HCT116 (cell line): ENCODE data around the gene PIM3. TPM values are rescaled to one million over a fixed set of nuclear protein-coding genes. Genes with fewer than 3 reads are reported as not detected.

Source experiments
- ATAC-seq: fragments of 200-7000 bp; cut with Tn5 transposase; 2 replicates; pipeline ENCODE4 v1.9.1; 2020; ENCODE audit warnings: mild to moderate bottlenecking, moderate library complexity
- BruUV-seq: library from RNA; stranded (reverse); fragments of 400-500 nt; replicated peaks from 2 replicates; lab custom pipeline; 2021; lab: Mats Ljungman, UMichigan
- CTCF ChIA-PET: fragments of 300-600 bp; sonication (Branson Sonifier 250); formaldehyde crosslinking; loops from one replicate; lab custom pipeline; 2021; ENCODE audit warnings: antibody characterized with exemption; lab: Charles Lee
- POLR2A ChIA-PET: fragments of 300-600, 350-600 bp; sonication (Branson Sonifier 250); formaldehyde crosslinking; loops from one replicate; lab custom pipeline; 2021; ENCODE audit warnings: antibody characterized with exemption; lab: Charles Lee
- RAD21 ChIA-PET, 2 experiments: fragments of 300-600 bp; sonication (Branson Sonifier 250); formaldehyde crosslinking; loops; one replicate each; lab custom pipeline; 2023; ENCODE audit warnings: low total read pairs in 2 of 2; ENCODE audit not compliant: uncharacterized antibody in 2 of 2, unreplicated experiment in 2 of 2, low non-redundant PET in 1 of 2; lab: Charles Lee
- DNase-seq: peaks from one replicate; pipeline ENCODE4 v3.0.0-alpha.2; 2010; ENCODE audit warnings: low read depth, low spot score
- H2AFZ ChIP-seq: fragments of 200-600 bp; shearing (Covaris generic), sonication (generic); 2 replicates; pipeline ENCODE4 v1.6.1; 2017; ENCODE audit warnings: low read depth, mixed run types, mixed read lengths, antibody characterized with exemption, low read length; ENCODE audit not compliant: poor library complexity, severe bottlenecking
- H3K27ac ChIP-seq: 2 replicates; pipeline ENCODE4 v1.5.1; 2012; ENCODE audit warnings: low read depth, low read length
- H3K27me3 ChIP-seq: fragments of 200-600 bp; sonication (generic); 2 replicates; pipeline ENCODE4 v1.6.1; 2016; ENCODE audit warnings: mixed run types, low read length, mixed read lengths; ENCODE audit not compliant: insufficient read depth
- H3K36me3 ChIP-seq, 2 experiments: fragments of 200-500 bp in 1 of 2; fragments of 200-600 bp in 1 of 2; sonication (Bioruptor generic) in 1 of 2; sonication (generic) in 1 of 2; 2 replicates each; pipeline versions ENCODE4 v1.5.1 to v1.6.1; 2014 to 2016; ENCODE audit warnings: low read length in 2 of 2, inconsistent platforms in 1 of 2, mixed read lengths in 1 of 2, mixed run types in 1 of 2; ENCODE audit not compliant: insufficient read depth in 2 of 2, control insufficient read depth in 1 of 2
- H3K4me1 ChIP-seq, 2 experiments: fragments of 200-600 bp in 1 of 2; sonication (generic) in 1 of 2; 2 replicates each; pipeline versions ENCODE4 v1.5.1 to v1.6.1; 2012 to 2017; ENCODE audit warnings: low read length in 2 of 2, inconsistent platforms in 1 of 2, mild to moderate bottlenecking in 1 of 2, mixed read lengths in 1 of 2, mixed run types in 1 of 2, moderate library complexity in 1 of 2; ENCODE audit not compliant: insufficient read depth in 2 of 2, control insufficient read depth in 1 of 2
- H3K4me2 ChIP-seq: fragments of 200-600 bp; sonication (generic); 2 replicates; pipeline ENCODE4 v1.6.1; 2017; ENCODE audit warnings: mixed run types, low read length, mixed read lengths
- H3K4me3 ChIP-seq, 2 experiments: fragments of 200-600 bp in 1 of 2; sonication (generic) in 1 of 2; replicated peaks in 1 of 2; 2 replicates each; pipeline ENCODE4 v1.5.1; 2011 to 2016; ENCODE audit warnings: low read length in 2 of 2, control low read depth in 1 of 2, low read depth in 1 of 2, mild to moderate bottlenecking in 1 of 2, mixed read lengths in 1 of 2, mixed run types in 1 of 2
- H3K79me2 ChIP-seq: fragments of 200-600 bp; sonication (generic); 2 replicates; pipeline ENCODE4 v1.6.1; 2017; ENCODE audit warnings: mild to moderate bottlenecking, mixed run types, low read length, moderate library complexity, mixed read lengths; ENCODE audit not compliant: insufficient read depth
- H3K9ac ChIP-seq: fragments of 200-600 bp; sonication (generic); 2 replicates; pipeline ENCODE4 v1.6.1; 2016; ENCODE audit warnings: low read length, mixed read lengths
- H3K9me2 ChIP-seq: fragments of 200-600 bp; sonication (generic), shearing (Covaris generic); 2 replicates; pipeline ENCODE4 v1.6.1; 2017; ENCODE audit warnings: mixed run types, mild to moderate bottlenecking, moderate library complexity; ENCODE audit not compliant: insufficient read depth
- H3K9me3 ChIP-seq, 2 experiments: fragments of 200-500 bp in 1 of 2; fragments of 200-600 bp in 1 of 2; sonication (Bioruptor generic) in 1 of 2; sonication (generic) in 1 of 2; 2 replicates each; pipeline ENCODE4 v1.6.1; 2014 to 2017; ENCODE audit warnings: low read length in 2 of 2, mixed read lengths in 2 of 2, inconsistent platforms in 1 of 2, low read depth in 1 of 2, mild to moderate bottlenecking in 1 of 2, mixed run types in 1 of 2, moderate library complexity in 1 of 2; ENCODE audit not compliant: control insufficient read depth in 1 of 2, insufficient read depth in 1 of 2
- H4K20me1 ChIP-seq: fragments of 200-600 bp; sonication (generic), shearing (Covaris generic); 2 replicates; pipeline ENCODE4 v1.6.1; 2017; ENCODE audit warnings: mixed run types, mild to moderate bottlenecking, moderate library complexity; ENCODE audit not compliant: insufficient read depth
- EGR1 ChIP-seq: IDR thresholded peaks from 2 replicates; pipeline ENCODE4 v1.6.1; 2012; ENCODE audit warnings: low read depth
- EZH2 ChIP-seq: fragments of 200-600 bp; sonication (generic); IDR thresholded peaks from 2 replicates; pipeline ENCODE4 v1.6.1; 2017; ENCODE audit warnings: antibody characterized with exemption, mixed run types
- JUND ChIP-seq: IDR thresholded peaks from 2 replicates; pipeline ENCODE4 v1.6.1; 2012
- MAX ChIP-seq: IDR thresholded peaks from 2 replicates; pipeline ENCODE4 v1.6.1; 2012
- POLR2AphosphoS5 ChIP-seq: IDR thresholded peaks from 2 replicates; pipeline ENCODE4 v1.6.1; 2011; ENCODE audit warnings: mild to moderate bottlenecking, low read depth, low read length, moderate library complexity
- RAD21 ChIP-seq: IDR thresholded peaks from 2 replicates; pipeline ENCODE4 v1.6.1; 2012; ENCODE audit warnings: low read depth, mild to moderate bottlenecking
- SIN3A ChIP-seq: IDR thresholded peaks from 2 replicates; pipeline ENCODE4 v1.6.1; 2012; ENCODE audit warnings: low read depth
- TCF7L2 ChIP-seq: IDR thresholded peaks from 2 replicates; pipeline ENCODE4 v1.7.0; 2011; ENCODE audit warnings: borderline replicate concordance, inconsistent platforms; ENCODE audit not compliant: insufficient read depth, insufficient read length; ENCODE audit errors: extremely low read depth
- YY1 ChIP-seq: IDR thresholded peaks from 2 replicates; pipeline ENCODE4 v1.6.1; 2011; ENCODE audit warnings: low read length, low read depth, moderate library complexity, mild to moderate bottlenecking; ENCODE audit not compliant: insufficient replicate concordance; ENCODE audit errors: extremely low read depth
- ZFX ChIP-seq: fragments of 450-650 bp; IDR thresholded peaks from 2 replicates; pipeline ENCODE4 v1.6.1; 2017
- intact Hi-C: fragments of 100-400 bp; cut with micrococcal nuclease; formaldehyde crosslinking; loops from 2 replicates; pipeline ENCODE4 v1.10.0; 2022
- total RNA-seq: library from RNA; stranded (reverse); gene quantifications from one replicate; pipeline ENCODE4 v1.2.1, GENCODE V29; 2021; ENCODE audit not compliant: unreplicated experiment
- TF ChIP-seq, protein P1 (sequence below), 3 experiments: fragments of 200-600 bp in 1 of 3; sonication (generic) in 1 of 3; IDR thresholded peaks in 2 of 3; conservative IDR thresholded peaks in 1 of 3; 2 replicates each; pipeline ENCODE4 v1.5.1; 2012 to 2017; ENCODE audit warnings: low read depth in 2 of 3, low read length in 2 of 3, antibody characterized with exemption in 1 of 3, borderline replicate concordance in 1 of 3, control low read depth in 1 of 3, mild to moderate bottlenecking in 1 of 3, mixed read lengths in 1 of 3, mixed run types in 1 of 3, moderate library complexity in 1 of 3; ENCODE audit not compliant: insufficient read depth in 1 of 3
- TF ChIP-seq, protein P2 (sequence below): IDR thresholded peaks from 2 replicates; pipeline ENCODE4 v1.6.1; 2012

The PIM3 gene
- total RNA-seq, 1 experiment from 2014 or later: 116 TPM

- TF ChIP-seq, protein P1, sequence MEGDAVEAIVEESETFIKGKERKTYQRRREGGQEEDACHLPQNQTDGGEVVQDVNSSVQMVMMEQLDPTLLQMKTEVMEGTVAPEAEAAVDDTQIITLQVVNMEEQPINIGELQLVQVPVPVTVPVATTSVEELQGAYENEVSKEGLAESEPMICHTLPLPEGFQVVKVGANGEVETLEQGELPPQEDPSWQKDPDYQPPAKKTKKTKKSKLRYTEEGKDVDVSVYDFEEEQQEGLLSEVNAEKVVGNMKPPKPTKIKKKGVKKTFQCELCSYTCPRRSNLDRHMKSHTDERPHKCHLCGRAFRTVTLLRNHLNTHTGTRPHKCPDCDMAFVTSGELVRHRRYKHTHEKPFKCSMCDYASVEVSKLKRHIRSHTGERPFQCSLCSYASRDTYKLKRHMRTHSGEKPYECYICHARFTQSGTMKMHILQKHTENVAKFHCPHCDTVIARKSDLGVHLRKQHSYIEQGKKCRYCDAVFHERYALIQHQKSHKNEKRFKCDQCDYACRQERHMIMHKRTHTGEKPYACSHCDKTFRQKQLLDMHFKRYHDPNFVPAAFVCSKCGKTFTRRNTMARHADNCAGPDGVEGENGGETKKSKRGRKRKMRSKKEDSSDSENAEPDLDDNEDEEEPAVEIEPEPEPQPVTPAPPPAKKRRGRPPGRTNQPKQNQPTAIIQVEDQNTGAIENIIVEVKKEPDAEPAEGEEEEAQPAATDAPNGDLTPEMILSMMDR (IDR thresholded peaks at IDR 0.05 in 2 of 3, conservative IDR thresholded peaks at IDR 0.05 in 1 of 3; ENCODE audit: borderline replicate concordance in 1 of 3, insufficient read depth in 1 of 3, low read depth in 2 of 3, low read length in 2 of 3): no peak
- TF ChIP-seq POLR2AphosphoS5: peak; percentile 59
- TF ChIP-seq YY1: peak; percentile 99
- TF ChIP-seq, protein P2, sequence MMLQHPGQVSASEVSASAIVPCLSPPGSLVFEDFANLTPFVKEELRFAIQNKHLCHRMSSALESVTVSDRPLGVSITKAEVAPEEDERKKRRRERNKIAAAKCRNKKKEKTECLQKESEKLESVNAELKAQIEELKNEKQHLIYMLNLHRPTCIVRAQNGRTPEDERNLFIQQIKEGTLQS: no peak
Measured at GRCh38 chr22:49917974-49918910, 42.3 kb upstream of the PIM3 start, which contains the start of the genes ALG12 and CRELD2 (continued).

DNA sequence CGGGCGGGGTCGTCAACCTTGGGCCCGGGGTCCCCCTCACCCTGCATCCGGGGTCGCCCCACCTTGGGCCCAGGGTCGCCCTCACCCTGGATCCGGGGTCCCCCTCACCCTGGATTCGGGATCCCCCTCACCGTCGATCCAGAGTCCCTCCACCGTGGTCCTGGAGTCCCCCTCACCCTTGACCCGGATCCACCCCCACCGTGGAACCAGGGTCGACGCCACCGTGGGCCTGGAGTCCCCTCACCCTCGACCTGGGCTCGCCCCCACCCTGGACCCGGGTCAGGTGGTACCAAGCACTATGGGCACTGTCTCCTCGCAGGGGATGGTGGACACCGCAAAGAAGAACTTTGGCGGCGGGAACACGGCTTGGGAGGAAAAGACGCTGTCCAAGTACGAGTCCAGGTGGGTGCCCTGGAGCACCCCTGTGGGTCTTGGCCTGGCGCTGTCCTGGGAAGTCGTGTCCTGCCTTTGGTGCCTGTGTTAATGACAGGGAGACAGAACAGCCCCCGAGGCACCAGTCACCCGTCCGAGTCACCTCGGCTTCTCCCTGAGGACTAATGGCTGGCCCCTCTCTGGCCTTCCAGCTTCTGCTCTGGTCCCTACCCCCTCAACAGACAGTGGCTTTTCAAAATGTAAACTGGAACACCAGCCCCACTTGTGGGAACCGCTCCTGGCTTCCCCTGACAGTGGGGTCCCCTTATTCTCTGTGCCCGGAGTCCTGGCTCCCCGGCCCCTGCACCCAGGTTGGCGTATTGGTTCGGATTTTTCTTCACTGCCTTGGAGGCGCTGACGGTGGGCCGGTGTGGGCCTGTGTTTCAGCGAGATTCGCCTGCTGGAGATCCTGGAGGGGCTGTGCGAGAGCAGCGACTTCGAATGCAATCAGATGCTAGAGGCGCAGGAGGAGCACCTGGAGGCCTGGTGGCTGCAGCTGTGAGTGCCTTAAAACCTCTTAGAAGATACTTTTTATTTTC is 41.4 kb upstream of the PIM3 start:
- H3K9ac ChIP-seq: peak overlapping the region; percentile 88
- no peak for ATAC-seq
- peak overlapping the region; percentile 71 to 82 for H3K4me3 ChIP-seq
- peaks cover 7 to 16% of the 10 kb centered on the region in 2 experiments; a peak in 3 of 4 replicates for H3K4me1 ChIP-seq
- H3K4me2 ChIP-seq: peak overlapping the region; percentile 96
- BruUV-seq: no TSS peak
- RAD21 ChIA-PET: no interaction called here
- H2AFZ ChIP-seq: no peak overlapping the region
- H3K79me2 ChIP-seq: peaks cover 14% of the 10 kb centered on the region; the same call in 1 of the 2 replicates
- TF ChIP-seq RAD21: no peak
- TF ChIP-seq SIN3A: no peak
- TF ChIP-seq EZH2: no peak
- TF ChIP-seq ZFX: no peak
- TF ChIP-seq YY1: no peak
- no peak for TF ChIP-seq TCF7L2
- TF ChIP-seq MAX: no peak
- no peak for TF ChIP-seq EGR1
- TF ChIP-seq, protein P1 (IDR thresholded peaks at IDR 0.05 in 2 of 3, conservative IDR thresholded peaks at IDR 0.05 in 1 of 3; ENCODE audit: borderline replicate concordance in 1 of 3, insufficient read depth in 1 of 3, low read depth in 2 of 3, low read length in 2 of 3): no peak
- no peak for TF ChIP-seq JUND
- TF ChIP-seq, all 23 proteins: peak for 0
- H3K9me3 ChIP-seq: no peaks in the 10 kb centered on the region
- ChIA-PET POLR2A (interaction anchor here (0.6 kb wide), 1 partner anchor 324 kb away, joined by 3 read pairs; no protein-coding TSS in a partner anchor), CTCF (interaction anchor here (1.6 to 2.7 kb wide), 2 partner anchors 12 to 111 kb away, joined by 4 to 11 read pairs; no protein-coding TSS in a partner anchor)
- H3K27me3 ChIP-seq: no peaks in the 10 kb centered on the region
- no peaks in the 10 kb centered on the region for H3K9me2 ChIP-seq
- intact Hi-C loops: loop anchor here (5.0 kb wide), 1 partner anchor 152 kb away; no protein-coding TSS in a partner anchor
- peaks cover 0 to 8% of the 10 kb centered on the region in 2 experiments; a peak in 1 of 4 replicates for H3K36me3 ChIP-seq
- DNase-seq: no peak
- peak overlapping the region; percentile 93; the same call in 1 of the 2 replicates for H3K27ac ChIP-seq
- H4K20me1 ChIP-seq: no peaks in the 10 kb centered on the region
